Measurements from ENCODE around the gene RAP2A.

DNA sequence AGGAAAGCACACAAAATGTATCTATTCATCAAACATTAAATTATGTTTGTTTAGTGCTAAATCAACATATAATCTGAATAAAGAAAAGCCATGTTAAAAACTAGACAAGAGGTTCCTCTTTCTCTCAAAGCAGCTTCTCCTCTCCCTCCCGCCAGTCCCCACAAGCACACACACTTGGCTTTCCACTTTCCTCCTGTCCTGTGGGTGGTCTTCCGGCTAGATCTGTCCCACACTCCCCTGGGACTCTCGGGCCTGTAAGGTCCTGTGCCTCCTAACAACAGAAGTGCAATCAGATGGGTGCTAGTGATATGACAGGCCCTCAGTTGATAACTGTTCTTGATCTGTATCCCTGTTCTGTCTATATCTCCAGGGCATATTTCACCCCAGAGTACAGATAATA, 45.6 kb upstream of the RAP2A start:
- TF ChIP-seq EZH2 (IDR thresholded peaks at IDR 0.05), result no peak
- TF ChIP-seq POLR2AphosphoS5 (IDR thresholded peaks at IDR 0.05; ENCODE audit: borderline replicate concordance, low read depth, low read length), result no peak
- no peak for TF ChIP-seq FOXP2 (optimal IDR thresholded peaks at IDR 0.05; ENCODE audit: control extremely low read depth, extremely low read length, insufficient read depth)
